GM19463 (cell line): Measurements from ENCODE around the gene NPIPA1.
"Not testable (repeated sequence)": the region's sequence is repeated elsewhere in the genome, so short reads cannot be mapped to it uniquely, and the experiment has no call there.

Experiments used
- ATAC-seq: cut with Tn5 transposase; IDR thresholded peaks from one replicate; pipeline ENCODE4 v1.9.1; 2021; ENCODE audit warnings: mild to moderate bottlenecking, moderate library complexity; ENCODE audit not compliant: unreplicated experiment

NPIPA1 gene

DNA sequence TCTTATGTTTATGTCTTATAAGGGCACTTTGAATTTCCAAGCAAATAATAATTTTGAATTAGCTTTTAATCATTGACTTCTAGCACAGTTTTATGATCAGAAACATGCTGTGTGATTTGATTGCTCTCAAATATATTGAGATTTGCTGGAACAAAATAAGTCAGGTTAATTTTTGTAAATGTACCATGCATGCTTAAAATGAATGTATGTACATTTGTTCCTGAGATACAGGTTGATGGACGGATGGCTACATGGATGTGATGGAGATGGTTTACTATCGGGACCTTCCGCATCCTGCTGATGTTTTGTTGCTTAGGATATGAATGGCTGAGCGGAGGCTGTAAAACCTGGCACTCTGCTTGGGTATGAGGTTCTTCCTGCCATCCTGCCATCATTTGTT is at the start of gene NPIPA1:
NPIPA1 (plus strand) TSS at position 301 of the 400 bp plus-strand sequence; CDS start at position 301, 0 bp downstream.
- not testable (repeated sequence) for ATAC-seq

- ATAC-seq = not testable (repeated sequence)
These were observed 45.1 kb upstream of the NPIPA1 start for GRCh38 chr16:14892111-14892510.

- not testable (repeated sequence) for ATAC-seq
These were observed 41.9 kb upstream of the NPIPA1 start for GRCh38 chr16:14895382-14895781.

DNA sequence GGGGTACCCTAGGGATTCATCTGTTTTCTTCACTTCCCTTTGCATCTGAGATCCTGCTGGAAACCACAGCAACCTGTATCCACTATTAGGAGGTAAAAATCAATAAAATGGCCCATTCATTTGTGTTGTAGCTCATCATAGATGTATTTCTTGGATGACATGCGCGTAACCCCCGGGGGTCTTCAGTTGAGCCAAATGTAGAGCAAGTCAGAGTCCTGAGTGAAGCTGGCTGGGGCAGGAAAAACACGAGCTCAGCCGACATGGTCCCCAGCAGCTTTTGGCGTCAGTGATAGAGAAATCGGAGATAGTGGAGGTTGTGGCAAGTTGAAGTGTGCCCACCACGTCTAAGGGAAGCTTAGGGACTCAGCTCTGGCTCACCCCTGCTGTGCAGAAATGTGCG is 41.2 kb upstream of the NPIPA1 start:
- ATAC-seq = not testable (repeated sequence)

DNA sequence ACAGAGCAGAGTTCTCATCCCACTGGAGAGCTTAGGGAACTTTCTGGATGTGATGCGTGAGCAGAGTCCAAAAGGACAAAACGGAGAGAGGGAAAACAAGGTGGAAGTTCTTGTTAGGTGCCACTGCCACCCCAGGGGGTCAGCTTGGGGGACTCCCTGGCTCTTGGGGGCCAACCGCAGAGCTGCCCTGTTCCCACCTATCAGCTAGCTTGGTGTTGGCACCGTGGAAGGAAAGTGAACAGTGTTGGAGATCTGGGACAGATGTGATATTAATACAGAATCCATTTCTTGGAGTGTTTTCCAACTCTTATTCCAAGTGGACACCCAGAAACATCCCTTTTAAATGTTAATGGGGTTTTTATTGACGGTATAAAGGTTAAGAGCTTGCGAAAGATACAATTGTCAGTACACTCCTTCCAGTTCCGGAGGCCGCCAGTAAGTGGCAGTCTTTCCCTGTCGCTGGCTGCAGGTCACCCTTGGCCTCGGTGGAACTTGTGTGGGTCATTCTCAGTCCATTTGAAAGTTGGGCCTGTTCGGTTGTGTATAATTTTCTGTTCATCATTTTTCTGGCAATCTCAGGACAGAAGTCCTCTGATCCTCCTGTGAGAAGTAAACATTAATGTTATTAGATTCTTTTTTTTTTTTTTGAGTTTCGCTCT is 40.1 kb upstream of the NPIPA1 start:
- not testable (repeated sequence) for ATAC-seq

- not testable (repeated sequence) for ATAC-seq
These were observed 39.1 kb upstream of the NPIPA1 start for GRCh38 chr16:14898162-14898561.

- not testable (repeated sequence) for ATAC-seq
These were observed 33.9 kb upstream of the NPIPA1 start for GRCh38 chr16:14903191-14903957.

- not testable (repeated sequence) for ATAC-seq
These were observed 27.5 kb upstream of the NPIPA1 start for GRCh38 chr16:14909744-14910143.

- not testable (repeated sequence) for ATAC-seq
These were observed 26.2 kb upstream of the NPIPA1 start for GRCh38 chr16:14910833-14911629.

GRCh38 chr16:14911954-14912353 is 25.3 kb upstream of the NPIPA1 start:
- not testable (repeated sequence) for ATAC-seq

- ATAC-seq = not testable (repeated sequence)
These were observed 24.7 kb upstream of the NPIPA1 start for GRCh38 chr16:14912588-14912987.

- ATAC-seq = not testable (repeated sequence)
These were observed 18.7 kb upstream of the NPIPA1 start for GRCh38 chr16:14918504-14918903.

- ATAC-seq = not testable (repeated sequence)
These were observed 17.2 kb upstream of the NPIPA1 start for GRCh38 chr16:14919837-14920600.

DNA sequence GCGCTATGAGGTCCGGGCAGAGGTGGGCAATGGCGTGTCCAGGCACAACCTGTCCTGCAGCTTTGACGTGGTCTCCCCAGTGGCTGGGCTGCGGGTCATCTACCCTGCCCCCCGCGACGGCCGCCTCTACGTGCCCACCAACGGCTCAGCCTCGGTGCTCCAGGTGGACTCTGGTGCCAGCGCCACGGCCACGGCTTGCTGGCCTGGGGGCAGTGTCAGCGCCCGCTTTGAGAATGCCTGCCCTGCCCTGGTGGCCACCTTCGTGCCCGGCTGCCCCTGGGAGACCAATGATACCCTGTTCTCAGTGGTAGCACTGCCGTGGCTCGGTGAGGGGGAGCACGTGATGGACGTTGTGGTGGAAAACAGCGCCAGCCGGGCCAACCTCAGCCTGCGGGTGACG is 15.0 kb upstream of the NPIPA1 start:
- not testable (repeated sequence) for ATAC-seq

DNA sequence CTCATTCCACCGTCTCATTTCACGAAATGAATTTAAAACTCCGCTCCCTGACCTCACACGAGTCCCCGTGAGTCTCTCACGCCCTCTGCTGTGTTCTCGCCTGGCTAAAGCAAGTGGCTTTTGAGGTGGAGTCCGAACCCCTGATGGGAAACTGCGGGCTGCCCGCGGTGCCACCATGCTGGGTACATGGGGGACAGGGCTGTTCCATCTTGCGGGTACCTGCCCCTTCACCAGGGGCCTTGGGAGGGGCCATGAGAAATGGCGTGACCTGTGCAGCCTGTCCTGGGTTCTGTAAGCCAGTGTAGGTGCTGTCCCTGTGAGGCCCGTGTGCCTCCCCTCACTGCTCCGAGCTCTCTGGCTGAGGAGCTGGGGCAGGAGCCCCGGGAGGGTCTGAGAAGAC is 14.3 kb upstream of the NPIPA1 start:
- not testable (repeated sequence) for ATAC-seq

- not testable (repeated sequence) for ATAC-seq
These were observed 13.7 kb upstream of the NPIPA1 start for GRCh38 chr16:14923394-14924088.

DNA sequence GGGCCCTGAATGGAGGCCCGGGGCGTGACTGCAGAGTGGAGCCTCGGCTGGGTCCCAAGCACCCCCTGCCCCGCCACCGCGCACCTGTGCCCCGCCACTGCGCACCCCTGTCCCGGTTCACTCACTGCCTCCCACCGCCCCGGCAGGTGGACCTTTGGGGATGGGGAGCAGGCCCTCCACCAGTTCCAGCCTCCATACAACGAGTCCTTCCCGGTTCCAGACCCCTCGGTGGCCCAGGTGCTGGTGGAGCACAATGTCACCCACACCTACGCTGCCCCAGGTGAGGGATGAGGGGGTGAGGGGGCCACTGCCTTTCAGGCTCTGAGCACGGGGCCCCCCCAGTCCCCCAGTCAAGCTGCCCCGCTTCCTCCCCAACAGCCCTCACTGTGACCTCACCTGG is 12.9 kb upstream of the NPIPA1 start:
- not testable (repeated sequence) for ATAC-seq

DNA sequence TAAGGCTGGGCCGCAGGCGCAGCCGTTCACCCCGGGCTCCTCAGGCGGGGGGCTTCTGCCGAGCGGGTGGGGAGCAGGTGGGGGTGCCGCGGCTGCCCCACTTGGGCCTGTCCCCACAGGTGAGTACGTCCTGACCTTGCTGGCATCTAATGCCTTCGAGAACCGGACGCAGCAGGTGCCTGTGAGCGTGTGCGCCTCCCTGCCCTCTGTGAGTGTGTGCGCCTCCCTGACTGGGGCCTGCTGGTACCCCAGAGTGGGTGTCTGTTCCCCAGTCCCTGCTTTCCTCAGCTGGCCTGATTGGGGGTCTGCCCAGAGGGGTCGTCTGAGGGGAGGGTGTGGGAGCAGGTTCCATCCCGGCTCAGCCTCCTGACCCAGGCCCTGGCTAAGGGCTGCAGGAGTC is 12.3 kb upstream of the NPIPA1 start:
- ATAC-seq = not testable (repeated sequence)

DNA sequence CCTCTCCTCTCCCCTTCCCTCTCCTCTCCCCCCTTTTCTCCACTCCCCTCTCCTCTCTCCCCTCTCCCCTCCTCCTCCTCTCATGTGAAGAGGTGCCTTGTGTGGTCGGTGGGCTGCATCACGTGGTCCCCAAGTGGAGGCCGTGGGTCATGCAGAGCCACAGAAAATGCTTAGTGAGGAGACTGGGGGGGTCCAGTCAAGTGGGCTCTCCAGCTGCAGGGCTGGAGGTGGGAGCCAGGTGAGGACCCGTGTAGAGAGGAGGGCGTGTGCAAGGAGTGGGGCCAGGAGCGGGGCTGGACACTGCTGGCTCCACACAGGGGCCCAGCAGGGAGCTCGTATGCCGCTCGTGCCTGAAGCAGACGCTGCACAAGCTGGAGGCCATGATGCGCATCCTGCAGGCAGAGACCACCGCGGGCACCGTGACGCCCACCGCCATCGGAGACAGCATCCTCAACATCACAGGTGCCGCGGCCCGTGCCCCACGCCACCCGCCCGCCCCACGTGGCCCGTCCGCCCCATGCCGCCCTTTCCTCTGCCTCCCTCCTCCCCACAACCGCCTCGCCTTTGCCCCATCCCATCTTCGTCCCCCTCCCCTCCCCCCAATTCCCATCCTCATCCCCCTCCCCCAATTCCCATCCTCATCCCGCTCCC is 9.1 kb upstream of the NPIPA1 start:
- ATAC-seq = not testable (repeated sequence)
